LNCaP clone FGC (cell line): ENCODE data around the gene LSM14B.

ENCODE experiments used
- DNase-seq: peaks from one replicate; pipeline ENCODE4 v3.0.0-alpha.2; 2011; ENCODE audit warnings: low read depth
- H3K4me3 ChIP-seq: 2 replicates; pipeline ENCODE4 v1.5.1; 2011; ENCODE audit warnings: mild to moderate bottlenecking, low read depth, low read length, control low read depth
- CTCF ChIP-seq: IDR thresholded peaks from 2 replicates; pipeline ENCODE4 v1.5.1; 2012; ENCODE audit warnings: mild to moderate bottlenecking; ENCODE audit not compliant: control insufficient read depth, insufficient read depth; ENCODE audit errors: extremely low read depth

The LSM14B gene

GRCh38 chr20:62119115-62119514 is 3.2 kb upstream of the LSM14B start:
- no peak for DNase-seq
- no peak for TF ChIP-seq CTCF
- no peak overlapping the region for H3K4me3 ChIP-seq

GRCh38 chr20:62119591-62120364 is 2.5 kb upstream of the LSM14B start:
- no peak overlapping the region for H3K4me3 ChIP-seq
- TF ChIP-seq CTCF: no peak
- no peak for DNase-seq

GRCh38 chr20:62120365-62120762 is 1.9 kb upstream of the LSM14B start:
- no peak overlapping the region for H3K4me3 ChIP-seq
- no peak for TF ChIP-seq CTCF
- no peak for DNase-seq

GRCh38 chr20:62120990-62121775 is 1.1 kb upstream of the LSM14B start:
- no peak for TF ChIP-seq CTCF
- peak overlapping the region; percentile 56 for H3K4me3 ChIP-seq
- DNase-seq: no peak

DNA sequence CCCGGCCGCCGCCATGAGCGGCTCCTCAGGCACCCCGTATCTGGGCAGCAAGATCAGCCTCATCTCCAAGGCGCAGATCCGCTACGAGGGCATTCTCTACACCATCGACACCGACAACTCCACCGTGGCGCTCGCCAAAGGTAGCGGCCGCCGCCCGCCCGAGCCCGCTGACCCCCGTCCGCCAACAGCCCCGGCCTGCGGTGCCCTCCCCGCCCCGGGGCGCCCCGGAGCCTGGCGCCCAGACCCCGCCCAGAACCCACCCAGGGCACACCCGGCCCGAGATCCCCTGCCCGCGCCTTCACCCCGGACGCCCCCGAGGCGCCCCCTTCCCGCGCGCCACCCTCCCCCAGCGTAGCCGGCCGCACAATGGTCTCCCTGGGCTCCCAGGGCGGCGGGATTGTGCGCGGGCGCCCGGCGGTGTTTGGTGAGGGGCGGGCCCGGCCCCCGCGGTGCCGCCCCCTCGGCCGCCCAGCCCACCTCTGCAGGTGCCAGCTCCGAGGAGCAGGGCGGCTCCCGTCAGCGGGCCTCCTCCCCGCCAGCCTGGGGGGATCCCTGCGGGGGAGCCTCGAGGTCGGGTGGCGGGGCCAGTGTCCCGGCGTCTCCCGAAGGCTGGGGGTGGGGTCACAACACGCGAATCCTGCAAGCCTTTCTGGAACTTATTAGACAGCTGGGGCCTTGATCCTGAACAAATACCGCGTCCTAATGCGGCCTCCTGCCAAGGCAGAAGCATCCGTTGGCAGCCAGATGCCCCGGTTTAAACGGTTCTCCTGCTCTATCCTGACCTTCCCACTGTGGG is 577 bp downstream of the LSM14B start:
- no peak for DNase-seq
- no peak for TF ChIP-seq CTCF

DNA sequence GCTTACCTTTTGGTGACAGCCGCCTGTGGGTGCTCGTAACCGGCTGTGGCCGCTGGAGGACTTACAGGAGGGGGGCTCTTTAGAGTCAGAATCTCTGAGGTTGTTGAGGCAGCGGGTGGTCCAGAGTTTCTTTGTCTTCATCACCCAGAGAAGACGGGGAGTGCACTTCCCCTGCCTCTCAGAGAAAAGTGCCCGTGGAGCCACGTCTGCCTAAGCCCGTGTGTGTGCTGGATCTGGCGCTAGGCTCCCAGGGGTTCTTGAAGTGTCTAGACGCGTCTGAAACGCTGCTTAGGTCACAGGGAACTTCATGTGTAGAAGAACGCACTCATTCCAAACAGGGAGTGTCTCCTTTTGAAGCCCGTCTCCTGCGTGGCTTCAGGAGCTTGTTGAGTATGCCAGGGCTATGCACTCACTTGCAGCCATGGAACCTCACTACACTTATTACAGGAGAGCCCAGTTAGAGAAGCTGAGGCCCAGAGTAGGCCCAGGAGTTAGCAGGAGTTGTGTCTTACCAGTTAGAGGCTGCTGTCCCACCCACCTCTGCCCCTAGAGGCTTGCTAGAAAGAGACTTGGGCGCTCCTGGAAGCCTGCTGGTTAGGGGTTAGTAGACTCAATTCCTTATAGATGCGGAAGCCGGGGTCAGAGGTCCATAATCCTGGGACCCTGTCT is 1.3 kb downstream of the LSM14B start:
- no peak for DNase-seq
- H3K4me3 ChIP-seq: peak overlapping the region; percentile 65
- TF ChIP-seq CTCF: no peak

More for the DNA sequence above, 577 bp downstream of the LSM14B start:
- H3K4me3 ChIP-seq: peak overlapping the region; percentile 65
